Measurements from ENCODE around the gene EFCAB11.

Gene EFCAB11

GRCh38 chr14:89798212-89798773 lies 156.2 kb downstream of the EFCAB11 start:
- H3K27me3 ChIP-seq = no peaks in the 10 kb centered on the region
- TF ChIP-seq CTCF (IDR thresholded peaks at IDR 0.05) = no peak

GRCh38 chr14:89797148-89797547 lies 157.4 kb downstream of the EFCAB11 start:
- Histone ChIP-seq H3K4me3 (ENCODE audit: low read depth in 1 of 2, low read length in 1 of 2) (no peak overlapping the region), H3K9me3 (no peaks in the 10 kb centered on the region), H3K27me3 (no peaks in the 10 kb centered on the region), H3K27ac (no peak overlapping the region), H3K36me3 (no peaks in the 10 kb centered on the region), H3K4me1 (ENCODE audit: control insufficient read depth in 1 of 2, insufficient read depth in 1 of 2, low read depth in 1 of 2, low read length in 1 of 2) (peaks cover 3 to 6% of the 10 kb centered on the region in 2 experiments)
- TF ChIP-seq CTCF (IDR thresholded peaks at IDR 0.05) = no peak

More at GRCh38 chr14:89798212-89798773, 156.2 kb downstream of the EFCAB11 start:
- Histone ChIP-seq H3K9me3 (no peaks in the 10 kb centered on the region), H3K36me3 (no peaks in the 10 kb centered on the region), H3K27ac (no peak overlapping the region), H3K4me1 (ENCODE audit: control insufficient read depth in 1 of 2, insufficient read depth in 1 of 2, low read depth in 1 of 2, low read length in 1 of 2) (peaks cover 3 to 6% of the 10 kb centered on the region in 2 experiments), H3K4me3 (ENCODE audit: low read depth in 1 of 2, low read length in 1 of 2) (no peak overlapping the region)

- no peaks in the 10 kb centered on the region for H3K9me3 ChIP-seq
- TF ChIP-seq CTCF (IDR thresholded peaks at IDR 0.05) = no peak
Measured at GRCh38 chr14:89794096-89794495, 160.4 kb downstream of the EFCAB11 start.

GRCh38 chr14:89793367-89793716 lies 161.2 kb downstream of the EFCAB11 start:
- H3K36me3 ChIP-seq = no peaks in the 10 kb centered on the region
- H3K4me1 ChIP-seq (ENCODE audit: control insufficient read depth in 1 of 2, insufficient read depth in 1 of 2, low read depth in 1 of 2, low read length in 1 of 2) = no peaks in the 10 kb centered on the region
- H3K4me3 ChIP-seq (ENCODE audit: low read depth in 1 of 2, low read length in 1 of 2) = no peak overlapping the region
- no peak for TF ChIP-seq CTCF (IDR thresholded peaks at IDR 0.05)
- no peak overlapping the region for H3K27ac ChIP-seq
- no peaks in the 10 kb centered on the region for H3K9me3 ChIP-seq
- H3K27me3 ChIP-seq = no peaks in the 10 kb centered on the region

More at GRCh38 chr14:89794096-89794495, 160.4 kb downstream of the EFCAB11 start:
- H3K4me3 ChIP-seq (ENCODE audit: low read depth in 1 of 2, low read length in 1 of 2) = no peak overlapping the region
- no peaks in the 10 kb centered on the region for H3K36me3 ChIP-seq
- no peaks in the 10 kb centered on the region for H3K27me3 ChIP-seq
- no peak overlapping the region for H3K27ac ChIP-seq
- H3K4me1 ChIP-seq (ENCODE audit: control insufficient read depth in 1 of 2, insufficient read depth in 1 of 2, low read depth in 1 of 2, low read length in 1 of 2) = peaks cover 0 to under 1% of the 10 kb centered on the region in 2 experiments

GRCh38 chr14:89792489-89793366 lies 161.8 kb downstream of the EFCAB11 start:
- Histone ChIP-seq H3K36me3 (no peaks in the 10 kb centered on the region), H3K27ac (no peak overlapping the region), H3K9me3 (no peaks in the 10 kb centered on the region), H3K27me3 (no peaks in the 10 kb centered on the region), H3K4me1 (ENCODE audit: control insufficient read depth in 1 of 2, insufficient read depth in 1 of 2, low read depth in 1 of 2, low read length in 1 of 2) (no peaks in the 10 kb centered on the region), H3K4me3 (ENCODE audit: low read depth in 1 of 2, low read length in 1 of 2) (no peak overlapping the region)
- TF ChIP-seq CTCF (IDR thresholded peaks at IDR 0.05) = no peak

Measured in neutrophil (primary cell).